ENCODE measurements around the gene ASTN1.

The ASTN1 gene

GRCh38 chr1:176926330-176927086 lies 238.0 kb downstream of the ASTN1 start:
- no peak for DNase-seq (ENCODE audit: low read depth)

- no peak for DNase-seq (ENCODE audit: low read depth)
These were observed 239.3 kb downstream of the ASTN1 start for GRCh38 chr1:176925223-176925622.

- DNase-seq (ENCODE audit: low read depth), result no peak
These were observed 241.2 kb downstream of the ASTN1 start for GRCh38 chr1:176923283-176923682.

- DNase-seq (ENCODE audit: low read depth), result no peak
These were observed 244.8 kb downstream of the ASTN1 start for GRCh38 chr1:176919386-176920378.

- DNase-seq (ENCODE audit: low read depth), result no peak
These were observed 258.9 kb downstream of the ASTN1 start for GRCh38 chr1:176905648-176906047.

- no peak for DNase-seq (ENCODE audit: low read depth)
These were observed 260.3 kb downstream of the ASTN1 start for GRCh38 chr1:176904057-176904751.

- no peak for DNase-seq (ENCODE audit: low read depth)
These were observed 261.0 kb downstream of the ASTN1 start for GRCh38 chr1:176903474-176903873.

GRCh38 chr1:176899321-176899720 lies 265.2 kb downstream of the ASTN1 start:
- DNase-seq (ENCODE audit: low read depth), result no peak

- no peak for DNase-seq (ENCODE audit: low read depth)
These were observed 266.9 kb downstream of the ASTN1 start for GRCh38 chr1:176897350-176898236.

- no peak for DNase-seq (ENCODE audit: low read depth)
These were observed 268.3 kb downstream of the ASTN1 start for GRCh38 chr1:176896216-176896615.

- no peak for DNase-seq (ENCODE audit: low read depth)
These were observed 270.1 kb downstream of the ASTN1 start for GRCh38 chr1:176894450-176894849.

- DNase-seq (ENCODE audit: low read depth), result no peak
These were observed 270.7 kb downstream of the ASTN1 start for GRCh38 chr1:176893625-176894352.

GRCh38 chr1:176888471-176889032 lies 276.0 kb downstream of the ASTN1 start:
- DNase-seq (ENCODE audit: low read depth), result no peak

GRCh38 chr1:176885751-176886150 lies 278.8 kb downstream of the ASTN1 start:
- no peak for DNase-seq (ENCODE audit: low read depth)

- no peak for DNase-seq (ENCODE audit: low read depth)
These were observed 279.2 kb downstream of the ASTN1 start for GRCh38 chr1:176885341-176885740.

- DNase-seq (ENCODE audit: low read depth), result no peak
These were observed 279.6 kb downstream of the ASTN1 start for GRCh38 chr1:176884911-176885310.

GRCh38 chr1:176884286-176884685 lies 280.2 kb downstream of the ASTN1 start:
- DNase-seq (ENCODE audit: low read depth), result no peak

- DNase-seq (ENCODE audit: low read depth), result no peak
These were observed 283.4 kb downstream of the ASTN1 start for GRCh38 chr1:176880955-176881595.

- no peak for DNase-seq (ENCODE audit: low read depth)
These were observed 284.5 kb downstream of the ASTN1 start for GRCh38 chr1:176879784-176880620.

Data from GM04503 (cell line).